H1 (cell line): Measurements from ENCODE around the gene VPS35L. TPM values are rescaled to one million over a fixed set of nuclear protein-coding genes. Genes with fewer than 3 reads are reported as not detected.

ENCODE experiments used
- CTCF ChIA-PET: fragments of 300-600 bp; sonication (Branson Sonifier 250); formaldehyde crosslinking; loops from one replicate; lab custom pipeline; 2021; ENCODE audit not compliant: partially characterized antibody; lab: Charles Lee
- POLR2A ChIA-PET: fragments of 300-600 bp; sonication (Branson Sonifier 250); formaldehyde crosslinking; loops from one replicate; lab custom pipeline; 2021; ENCODE audit warnings: inconsistent platforms; ENCODE audit not compliant: partially characterized antibody; lab: Charles Lee
- DNase-seq, 2 experiments: peaks; one replicate each; pipeline versions ENCODE4 v3.0.0 to v3.0.0-alpha.2; 2010 to 2022; ENCODE audit warnings: low spot score in 2 of 2, low read depth in 1 of 2, mixed read lengths in 1 of 2
- FAIRE-seq: peaks from 2 replicates; lab custom pipeline; 2011; peaks lifted over from hg19 to GRCh38; lab: Jason Lieb, UNC
- H2AFZ ChIP-seq: 2 replicates; pipeline ENCODE4 v1.8.1; 2012; ENCODE audit warnings: low read length, inconsistent platforms
- H2AK5ac ChIP-seq: 2 replicates; pipeline ENCODE4 v1.6.1; 2013; ENCODE audit warnings: low read depth, low read length
- H2BK120ac ChIP-seq: replicated peaks from 2 replicates; pipeline ENCODE3; 2013; ENCODE audit warnings: low read depth, low read length, inconsistent platforms
- H2BK12ac ChIP-seq: 2 replicates; pipeline ENCODE4 v1.6.1; 2013; ENCODE audit warnings: low read depth, low read length
- H2BK15ac ChIP-seq: 2 replicates; pipeline ENCODE4 v1.6.1; 2013; ENCODE audit warnings: low read length
- H2BK20ac ChIP-seq: 2 replicates; pipeline ENCODE4 v1.6.1; 2013; ENCODE audit warnings: low read length
- H2BK5ac ChIP-seq: 2 replicates; pipeline ENCODE4 v1.6.1; 2013; ENCODE audit warnings: low read depth, low read length
- H3K14ac ChIP-seq: 2 replicates; pipeline ENCODE4 v1.6.1; 2013; ENCODE audit warnings: inconsistent platforms; ENCODE audit not compliant: insufficient read length
- H3K18ac ChIP-seq: 2 replicates; pipeline ENCODE4 v1.6.1; 2013; ENCODE audit warnings: low read length; ENCODE audit errors: extremely low read depth
- H3K23ac ChIP-seq: 2 replicates; pipeline ENCODE4 v1.6.1; 2013; ENCODE audit warnings: inconsistent platforms; ENCODE audit not compliant: insufficient read length
- H3K23me2 ChIP-seq: 2 replicates; pipeline ENCODE4 v1.6.1; 2013; ENCODE audit warnings: low read depth, low read length
- H3K27ac ChIP-seq: 2 replicates; pipeline ENCODE4 v1.6.1; 2011; ENCODE audit warnings: low read depth, low read length, inconsistent platforms
- H3K27me3 ChIP-seq, 4 experiments: replicated peaks in 1 of 4; 1 replicate in 1 of 4; 2 replicates in 3 of 4; pipeline versions ENCODE4 v1.6.1 to v1.8.1; 2011 to 2013; ENCODE audit warnings: low read length in 3 of 4, mild to moderate bottlenecking in 3 of 4, inconsistent platforms in 2 of 4, mixed read lengths in 2 of 4, moderate library complexity in 1 of 4; ENCODE audit not compliant: control insufficient read depth in 3 of 4, insufficient read depth in 3 of 4; ENCODE audit errors: extremely low read depth in 1 of 4
- H3K36me3 ChIP-seq, 4 experiments: 2 replicates each; pipeline versions ENCODE4 v1.6.1 to v1.8.1; 2011 to 2013; ENCODE audit warnings: mild to moderate bottlenecking in 4 of 4, low read length in 3 of 4, moderate library complexity in 2 of 4, control low read depth in 1 of 4, inconsistent platforms in 1 of 4; ENCODE audit not compliant: insufficient read depth in 4 of 4, control insufficient read depth in 2 of 4
- H3K4ac ChIP-seq: replicated peaks from 2 replicates; pipeline ENCODE3; 2013; ENCODE audit warnings: low read length, low read depth, mixed read lengths, inconsistent platforms; ENCODE audit not compliant: insufficient read length
- H3K4me1 ChIP-seq, 4 experiments: replicated peaks in 1 of 4; 1 replicate in 1 of 4; 2 replicates in 3 of 4; pipeline versions ENCODE4 v1.6.1 to v1.8.1; 2011 to 2013; ENCODE audit warnings: low read length in 3 of 4, inconsistent platforms in 2 of 4, mixed read lengths in 1 of 4; ENCODE audit not compliant: insufficient read depth in 4 of 4, control insufficient read depth in 3 of 4
- H3K4me2 ChIP-seq, 2 experiments: 2 replicates each; pipeline versions ENCODE4 v1.6.1 to v1.8.1; 2011 to 2013; ENCODE audit warnings: low read depth in 2 of 2, low read length in 2 of 2, control low read depth in 1 of 2, inconsistent platforms in 1 of 2, mild to moderate bottlenecking in 1 of 2; ENCODE audit not compliant: insufficient read depth in 1 of 2
- H3K4me3 ChIP-seq, 4 experiments: fragments of 200-600, 300-600 bp in 1 of 4; sonication (generic), shearing (Covaris generic), sonication (Bioruptor Twin) in 1 of 4; 2 replicates each; pipeline versions ENCODE4 v1.5.1 to v1.8.1; 2011 to 2016; ENCODE audit warnings: low read length in 4 of 4, low read depth in 3 of 4, control low read depth in 2 of 4, inconsistent platforms in 2 of 4, mild to moderate bottlenecking in 2 of 4, mixed read lengths in 1 of 4, moderate library complexity in 1 of 4; ENCODE audit not compliant: insufficient read depth in 2 of 4; ENCODE audit errors: extremely low read depth in 1 of 4
- H3K56ac ChIP-seq: replicated peaks from 2 replicates; pipeline ENCODE3; 2013; ENCODE audit warnings: low read depth, mild to moderate bottlenecking, mixed read lengths, low read length, inconsistent platforms; ENCODE audit not compliant: insufficient read length
- H3K79me1 ChIP-seq: 2 replicates; pipeline ENCODE4 v1.6.1; 2013; ENCODE audit warnings: low read depth, low read length, control low read depth
- H3K79me2 ChIP-seq, 2 experiments: 2 replicates each; pipeline versions ENCODE4 v1.6.1 to v1.8.1; 2012 to 2013; ENCODE audit warnings: low read length in 2 of 2, mild to moderate bottlenecking in 2 of 2, inconsistent platforms in 1 of 2; ENCODE audit not compliant: insufficient read depth in 2 of 2, control insufficient read depth in 1 of 2
- H3K9ac ChIP-seq, 4 experiments: replicated peaks in 1 of 4; 1 replicate in 1 of 4; 2 replicates in 3 of 4; pipeline versions ENCODE4 v1.6.1 to v1.8.1; 2011 to 2013; ENCODE audit warnings: low read depth in 3 of 4, low read length in 3 of 4, control low read depth in 2 of 4, mild to moderate bottlenecking in 2 of 4, moderate library complexity in 2 of 4, inconsistent platforms in 1 of 4; ENCODE audit errors: extremely low read depth in 1 of 4
- H3K9me3 ChIP-seq, 2 experiments: 2 replicates each; pipeline versions ENCODE4 v1.6.1 to v1.8.1; 2012 to 2013; ENCODE audit warnings: mild to moderate bottlenecking in 2 of 2, moderate library complexity in 2 of 2, control low read depth in 1 of 2, inconsistent platforms in 1 of 2, low read depth in 1 of 2, low read length in 1 of 2, mixed read lengths in 1 of 2; ENCODE audit not compliant: insufficient read depth in 2 of 2
- H4K20me1 ChIP-seq, 2 experiments: replicated peaks in 1 of 2; 2 replicates each; pipeline versions ENCODE3 to v1.8.1; 2011 to 2013; ENCODE audit warnings: inconsistent platforms in 2 of 2, low read length in 2 of 2, mild to moderate bottlenecking in 1 of 2; ENCODE audit not compliant: insufficient read depth in 2 of 2, control insufficient read depth in 1 of 2
- H4K5ac ChIP-seq: 2 replicates; pipeline ENCODE4 v1.6.1; 2013; ENCODE audit warnings: low read length, low read depth, mixed read lengths, inconsistent platforms; ENCODE audit not compliant: insufficient read length
- H4K8ac ChIP-seq: 2 replicates; pipeline ENCODE4 v1.8.0; 2013; ENCODE audit warnings: mild to moderate bottlenecking, moderate library complexity, low read length, inconsistent platforms; ENCODE audit not compliant: insufficient read depth; ENCODE audit errors: extremely low read depth
- H4K91ac ChIP-seq: replicated peaks from 2 replicates; pipeline ENCODE3; 2013; ENCODE audit warnings: low read length, mixed read lengths, inconsistent platforms; ENCODE audit not compliant: insufficient read length
- ASH2L ChIP-seq: fragments of 200-600, 300-600 bp; sonication (generic); IDR thresholded peaks from one replicate; pipeline ENCODE4 v1.7.1; 2017; ENCODE audit warnings: low read length
- BRCA1 ChIP-seq: IDR thresholded peaks from 2 replicates; pipeline ENCODE4 v1.6.1; 2012; ENCODE audit warnings: low read depth, low read length, improper control_type of control experiment
- CBX8 ChIP-seq: fragments of 300-800, 300-1000 bp; sonication (generic); IDR thresholded peaks from 2 replicates; pipeline ENCODE4 v1.7.1; 2016; ENCODE audit warnings: low read depth, low read length, borderline replicate concordance
- CHD1 ChIP-seq: IDR thresholded peaks from 2 replicates; pipeline ENCODE4 v1.6.1; 2012; ENCODE audit warnings: low read depth, low read length, improper control_type of control experiment
- CTCF ChIP-seq, 3 experiments: IDR thresholded peaks; 1 replicate in 2 of 3; 2 replicates in 1 of 3; pipeline versions ENCODE4 v1.5.1 to v1.6.1; 2011; ENCODE audit warnings: low read length in 3 of 3, mild to moderate bottlenecking in 3 of 3, inconsistent platforms in 2 of 3, low read depth in 1 of 3, moderate library complexity in 1 of 3; ENCODE audit not compliant: insufficient read depth in 1 of 3; ENCODE audit errors: control extremely low read depth in 1 of 3
- EZH2 ChIP-seq: fragments of 200-600 bp; sonication (generic); IDR thresholded peaks from 2 replicates; pipeline ENCODE4 v1.7.1; 2012; ENCODE audit warnings: low read depth, mild to moderate bottlenecking, moderate library complexity, low read length, inconsistent platforms; ENCODE audit not compliant: severe bottlenecking
- FOSL1 ChIP-seq: IDR thresholded peaks from 2 replicates; pipeline ENCODE4 v1.6.1; 2011; ENCODE audit warnings: mild to moderate bottlenecking, low read depth, low read length, moderate library complexity; ENCODE audit not compliant: insufficient read depth
- HDAC6 ChIP-seq: IDR thresholded peaks from one replicate; pipeline ENCODE4 v1.7.1; 2012; ENCODE audit warnings: low read depth, mild to moderate bottlenecking, inconsistent platforms, low read length, moderate library complexity
- POU5F1 ChIP-seq: IDR thresholded peaks from 2 replicates; pipeline ENCODE4 v1.6.1; 2011; ENCODE audit warnings: low read depth, mild to moderate bottlenecking, low read length, moderate library complexity
- RBBP5 ChIP-seq: IDR thresholded peaks from 2 replicates; pipeline ENCODE4 v1.7.1; 2012; ENCODE audit warnings: low read depth, mild to moderate bottlenecking, inconsistent platforms, low read length, moderate library complexity, borderline replicate concordance
- SIN3A ChIP-seq, 2 experiments: IDR thresholded peaks in 1 of 2; conservative IDR thresholded peaks in 1 of 2; 2 replicates each; pipeline ENCODE4 v1.6.1; 2011 to 2012; ENCODE audit warnings: low read length in 2 of 2, improper control_type of control experiment in 1 of 2, low read depth in 1 of 2, mild to moderate bottlenecking in 1 of 2
- WGBS, 2 experiments: shearing (Covaris generic) in 1 of 2; methylation state at CpG; one replicate each; pipeline versions ENCODE4 v1.1.6 to v1.1.7; 2013 to 2015; ENCODE audit warnings: low lambda C conversion rate in 2 of 2, mixed read lengths in 2 of 2, inconsistent platforms in 1 of 2, low coverage in 1 of 2, missing lambda C conversion rate in 1 of 2; ENCODE audit not compliant: insufficient replicate concordance in 2 of 2, insufficient coverage in 1 of 2, insufficient read length in 1 of 2; ENCODE audit errors: extremely low coverage in 1 of 2, missing lambda C conversion rate in 1 of 2; 5-methylcytosine and 5-hydroxymethylcytosine counted together
- polyA plus RNA-seq, 7 experiments: library from polyadenylated mRNA; depleted of rRNA in 3 of 7; stranded (reverse) in 5 of 7; unstranded in 2 of 7; fragments of >200 nt in 5 of 7; fragments of 200-250 nt in 2 of 7; gene quantifications; 1 replicate in 5 of 7; 2 replicates in 1 of 7; 4 replicates in 1 of 7; pipeline versions ENCODE4 v1.2.1 to v1.2.3, GENCODE V29; 2011 to 2013; ENCODE audit warnings: missing spikeins in 2 of 7, mixed read lengths in 2 of 7
- total RNA-seq: library from RNA; stranded (reverse); fragmentation: NEBNext Ultra II Directional; extraction: Animal tissue kit (Norgen Biotek cat#: 25700); gene quantifications from 2 replicates; pipeline ENCODE4 v1.2.1, GENCODE V29; 2021

VPS35L gene
- total and polyA plus RNA-seq, 2 of the 8 experiments (the other 6 are each of a cell fraction or from before 2014, with no cell fraction given), result 31.5 to 57.1 TPM

DNA sequence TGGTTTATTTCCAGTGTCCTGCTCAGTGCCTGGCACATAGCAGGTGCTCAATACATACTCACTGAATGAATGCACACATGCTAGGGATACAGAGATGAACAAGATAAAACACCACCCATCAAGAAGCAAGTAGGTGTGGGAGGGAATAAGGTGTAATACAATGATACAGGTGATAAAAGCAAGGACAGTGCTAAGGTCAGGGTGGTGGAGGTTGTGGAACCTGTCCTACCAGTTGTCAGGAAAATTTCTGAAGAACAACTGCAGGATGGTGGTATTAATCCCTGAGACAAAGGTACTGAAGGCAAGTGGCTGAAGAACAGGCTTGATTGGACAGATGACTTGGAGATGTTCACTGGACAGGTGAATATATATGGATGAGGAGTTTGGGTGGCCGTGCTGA lies 160.7 kb downstream of the VPS35L start:
- H4K91ac ChIP-seq, result no peak overlapping the region
- H3K27me3 ChIP-seq, result no peaks in the 10 kb centered on the region
- no peak overlapping the region for H3K56ac ChIP-seq
- H3K18ac ChIP-seq, result no peak overlapping the region
- no peak overlapping the region for H3K23ac ChIP-seq
- H3K79me2 ChIP-seq, result peaks cover 40 to 86% of the 10 kb centered on the region in 2 experiments
- no peak overlapping the region for H3K4ac ChIP-seq
- no peak overlapping the region for H4K5ac ChIP-seq
- peak overlapping the region; percentile 87 to 88 for H3K4me2 ChIP-seq
- peaks cover 30 to 32% of the 10 kb centered on the region in 2 experiments for H4K20me1 ChIP-seq
- POLR2A ChIA-PET, result interaction anchor here (1.2 to 4.2 kb wide), 5 partner anchors 10 to 160 kb away, joined by 3 to 23 read pairs (median 15); no protein-coding TSS in a partner anchor
- peaks cover 6 to 29% (median 13%) of the 10 kb centered on the region in 4 experiments for H3K4me1 ChIP-seq
- H3K14ac ChIP-seq, result no peak overlapping the region
- no peak overlapping the region for H2AK5ac ChIP-seq
- no peak overlapping the region for H2BK20ac ChIP-seq
- H2BK120ac ChIP-seq, result no peak overlapping the region
- H3K9me3 ChIP-seq, result no peaks in the 10 kb centered on the region
- peak overlapping the region in 2 of 4 experiments; percentile 96 to 97; a peak in 4 of 8 replicates for H3K4me3 ChIP-seq
- no peak overlapping the region for H3K27ac ChIP-seq
- H4K8ac ChIP-seq, result no peak overlapping the region
- no peak overlapping the region for H2BK12ac ChIP-seq
- no peak overlapping the region for H2BK15ac ChIP-seq
- peaks cover 5% of the 10 kb centered on the region for H3K23me2 ChIP-seq
- FAIRE-seq (no peak), DNase-seq (no peak)
- H3K79me1 ChIP-seq, result peaks cover 3% of the 10 kb centered on the region; the same call in 1 of the 2 replicates
- H3K9ac ChIP-seq, result no peak overlapping the region; a peak in 1 of 7 replicates
- peaks cover 12 to 40% (median 21%) of the 10 kb centered on the region in 4 experiments; a peak in 7 of 8 replicates for H3K36me3 ChIP-seq
- H2BK5ac ChIP-seq, result 0 out of 2 replicates have a peak overlapping the region, but pooled peaks have one; percentile 22
- H2AFZ ChIP-seq, result no peak overlapping the region
- WGBS, 2 experiments, result 87% methylated on average over 1 of the region's 1 CpG; no CpG with 5 or more reads in 1 of the 2 experiments
- CTCF ChIA-PET, result no interaction called here
- no peak for TF ChIP-seq CHD1
- no peak for TF ChIP-seq CBX8
- no peak for TF ChIP-seq CTCF (IDR thresholded peaks at IDR 0.05; ENCODE audit: control extremely low read depth in 1 of 3, insufficient read depth in 1 of 3, low read depth in 1 of 3, low read length in 3 of 3)
- TF ChIP-seq FOSL1, result no peak
- no peak for TF ChIP-seq SIN3A (conservative IDR thresholded peaks at IDR 0.05 in 1 of 2, IDR thresholded peaks at IDR 0.05 in 1 of 2; ENCODE audit: low read depth in 1 of 2, low read length in 2 of 2)
- TF ChIP-seq HDAC6, result no peak
- no peak for TF ChIP-seq BRCA1
- no peak for TF ChIP-seq ASH2L
- TF ChIP-seq EZH2, result no peak
- no peak for TF ChIP-seq RBBP5
- no peak for TF ChIP-seq POU5F1
